ENCODE results near the gene HM13. TPM values are rescaled to one million over a fixed set of nuclear protein-coding genes. Genes with fewer than 3 reads are reported as not detected.
A peak's percentile ranks its signal among the peaks of the same experiment; 100 is the strongest.

Gene HM13
- total and polyA plus RNA-seq, 9 of the 15 experiments (the other 6 are each of a cell fraction or from before 2014, with no cell fraction given) = 7.7 to 136 (median 74.5) TPM

GRCh38 chr20:31514154-31515071 lies at the start of gene HM13 (continued):
- TF ChIP-seq MYC (IDR thresholded peaks at IDR 0.05; ENCODE audit: low read depth, low read length) (peak; percentile 96), MYC (CRISPR knock-in tag; IDR thresholded peaks at IDR 0.05; ENCODE audit: borderline replicate concordance, low read depth) (peak; percentile 81; the same call in 1 of the 2 replicates), NFRKB (IDR thresholded peaks at IDR 0.05; ENCODE audit: low read depth) (no peak), HNRNPUL1 (IDR thresholded peaks at IDR 0.05; ENCODE audit: low read length) (no peak), NR4A1 (CRISPR knock-in tag; IDR thresholded peaks at IDR 0.05) (peak; percentile 19; the same call in 1 of the 2 replicates), NR4A1 (tag; IDR thresholded peaks at IDR 0.05) (peak; percentile 94), U2AF1 (optimal IDR thresholded peaks at IDR 0.05; ENCODE audit: low read depth, low read length) (peak; percentile 50), ZNF121 (CRISPR knock-in tag; conservative IDR thresholded peaks at IDR 0.05) (no peak), TCF3 (CRISPR knock-in tag; IDR thresholded peaks at IDR 0.05) (no peak), ZKSCAN3 (CRISPR knock-in tag; IDR thresholded peaks at IDR 0.05) (no peak), SNAPC5 (CRISPR knock-in tag; IDR thresholded peaks at IDR 0.05) (no peak), ELF2 (CRISPR knock-in tag; IDR thresholded peaks at IDR 0.05) (no peak), NONO (IDR thresholded peaks at IDR 0.05; ENCODE audit: low read depth in 2 of 2, low read length in 1 of 2) (peak in 1 of 2 experiments; percentile 74; a peak in 1 of 4 replicates), RBM14 (IDR thresholded peaks at IDR 0.05; ENCODE audit: borderline replicate concordance, insufficient read depth, low read depth, low read length) (no peak), ZBTB7A (IDR thresholded peaks at IDR 0.05; ENCODE audit: borderline replicate concordance, control insufficient read depth, low read depth, low read length) (peak; percentile 50; the same call in 1 of the 2 replicates), SREBF1 (IDR thresholded peaks at IDR 0.05; ENCODE audit: borderline replicate concordance, low read depth, low read length) (no peak), ZNF77 (CRISPR knock-in tag; IDR thresholded peaks at IDR 0.05) (no peak), RNF219 (CRISPR knock-in tag; IDR thresholded peaks at IDR 0.05) (no peak), BACH1 (tag; IDR thresholded peaks at IDR 0.05) (peak; percentile 72), CBX5 (IDR thresholded peaks at IDR 0.05; ENCODE audit: borderline replicate concordance, low read depth) (no peak), RBM15 (IDR thresholded peaks at IDR 0.05; ENCODE audit: insufficient read depth, low read length) (no peak)
- TF ChIP-seq, protein P1, sequence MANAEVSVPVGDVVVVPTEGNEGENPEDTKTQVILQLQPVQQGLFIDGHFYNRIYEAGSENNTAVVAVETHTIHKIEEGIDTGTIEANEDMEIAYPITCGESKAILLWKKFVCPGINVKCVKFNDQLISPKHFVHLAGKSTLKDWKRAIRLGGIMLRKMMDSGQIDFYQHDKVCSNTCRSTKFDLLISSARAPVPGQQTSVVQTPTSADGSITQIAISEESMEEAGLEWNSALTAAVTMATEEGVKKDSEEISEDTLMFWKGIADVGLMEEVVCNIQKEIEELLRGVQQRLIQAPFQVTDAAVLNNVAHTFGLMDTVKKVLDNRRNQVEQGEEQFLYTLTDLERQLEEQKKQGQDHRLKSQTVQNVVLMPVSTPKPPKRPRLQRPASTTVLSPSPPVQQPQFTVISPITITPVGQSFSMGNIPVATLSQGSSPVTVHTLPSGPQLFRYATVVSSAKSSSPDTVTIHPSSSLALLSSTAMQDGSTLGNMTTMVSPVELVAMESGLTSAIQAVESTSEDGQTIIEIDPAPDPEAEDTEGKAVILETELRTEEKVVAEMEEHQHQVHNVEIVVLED (CRISPR knock-in tag; IDR thresholded peaks at IDR 0.05) = peak; percentile 91
